ENCODE measurements around the gene ANTXRL.

The ANTXRL gene

DNA sequence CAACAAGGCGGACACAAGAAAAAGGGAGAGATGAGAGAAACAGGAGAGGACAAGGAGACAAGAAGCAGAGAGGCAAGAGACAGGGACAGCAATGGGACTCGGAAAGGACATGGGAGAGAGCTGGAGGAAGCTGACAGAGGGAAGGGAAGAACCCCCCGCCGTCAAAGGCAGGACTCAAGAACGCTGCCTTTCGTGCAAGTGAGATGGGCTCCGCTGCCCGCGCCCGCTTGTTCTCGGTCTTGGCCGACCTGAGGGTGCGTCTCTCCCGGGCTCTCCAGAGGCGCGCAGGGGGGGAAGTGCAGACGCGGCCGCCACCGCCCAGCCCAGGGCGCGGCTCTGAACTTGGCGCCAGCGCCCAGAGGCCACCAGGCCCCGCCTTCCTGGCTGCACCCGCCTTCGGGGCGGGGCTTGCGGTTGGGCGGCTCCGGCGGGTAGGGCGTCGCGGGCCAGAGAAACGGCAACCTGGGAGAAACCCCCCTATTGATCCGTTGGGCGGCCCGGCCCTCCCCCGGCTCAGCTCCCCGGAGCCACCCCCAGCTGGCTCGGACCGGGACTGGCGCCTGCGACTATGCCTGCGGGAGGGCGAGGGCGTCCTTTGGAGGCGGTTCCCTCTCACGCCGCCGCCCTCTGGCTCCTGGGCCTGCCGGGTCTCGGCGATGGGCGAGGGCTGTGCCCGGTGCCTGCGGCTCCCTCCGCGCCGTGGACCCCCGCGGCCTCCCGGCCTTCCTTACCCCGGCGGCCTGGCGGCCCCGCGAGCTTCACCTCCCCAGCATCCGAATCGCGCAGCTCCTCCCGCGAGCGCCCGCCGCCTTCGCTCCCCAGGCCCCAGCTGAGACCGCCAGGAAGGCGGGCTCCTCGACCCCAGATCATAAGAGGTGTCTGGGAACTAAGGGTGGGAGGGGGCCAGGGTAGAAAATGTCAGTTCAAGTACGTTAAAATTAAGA is 2.2 kb upstream of the ANTXRL start:
- Histone ChIP-seq H3K9me3 (ENCODE audit: control insufficient read depth, low read length) (no peaks in the 10 kb centered on the region), H3K27me3 (replicated peaks; ENCODE audit: control insufficient read depth, insufficient read depth, low read length) (peaks cover 11% of the 10 kb centered on the region), H3K36me3 (ENCODE audit: control insufficient read depth, insufficient read depth, low read length, severe bottlenecking) (no peaks in the 10 kb centered on the region), H3K4me1 (ENCODE audit: control insufficient read depth, insufficient read depth, low read length) (peaks cover 4% of the 10 kb centered on the region), H3K9ac (ENCODE audit: low read length) (peak overlapping the region; percentile 78), H3K4me3 (ENCODE audit: low read length) (peak overlapping the region; percentile 81)
- peak; percentile 89 for DNase-seq (ENCODE audit: low read depth)

DNA sequence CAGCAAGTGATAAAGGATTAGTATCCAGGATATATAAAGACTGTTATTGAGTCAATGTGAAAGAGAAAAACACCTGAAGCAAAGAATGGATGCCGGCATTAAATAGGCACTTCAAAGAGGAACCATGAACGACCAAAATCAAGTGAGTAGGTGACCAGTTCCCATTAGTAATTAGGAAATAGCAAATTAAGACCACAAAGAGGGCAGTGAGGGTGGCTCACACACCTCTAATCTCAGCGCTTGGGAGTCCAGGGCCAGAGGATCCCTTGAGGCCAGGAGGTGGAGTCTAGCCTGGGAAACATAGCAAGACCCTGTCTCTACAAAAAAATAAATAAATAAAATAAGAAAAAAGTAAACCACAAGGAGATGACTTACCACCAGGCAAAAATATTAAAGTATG is 1.5 kb upstream of the ANTXRL start:
- H3K4me3 ChIP-seq (ENCODE audit: low read length), result peak overlapping the region; percentile 81
- no peak for DNase-seq (ENCODE audit: low read depth)
- no peak overlapping the region for H3K9ac ChIP-seq (ENCODE audit: low read length)
- no peaks in the 10 kb centered on the region for H3K36me3 ChIP-seq (ENCODE audit: control insufficient read depth, insufficient read depth, low read length, severe bottlenecking)
- peaks cover 11% of the 10 kb centered on the region for H3K27me3 ChIP-seq (replicated peaks; ENCODE audit: control insufficient read depth, insufficient read depth, low read length)
- peaks cover 4% of the 10 kb centered on the region for H3K4me1 ChIP-seq (ENCODE audit: control insufficient read depth, insufficient read depth, low read length)
- no peaks in the 10 kb centered on the region for H3K9me3 ChIP-seq (ENCODE audit: control insufficient read depth, low read length)

DNA sequence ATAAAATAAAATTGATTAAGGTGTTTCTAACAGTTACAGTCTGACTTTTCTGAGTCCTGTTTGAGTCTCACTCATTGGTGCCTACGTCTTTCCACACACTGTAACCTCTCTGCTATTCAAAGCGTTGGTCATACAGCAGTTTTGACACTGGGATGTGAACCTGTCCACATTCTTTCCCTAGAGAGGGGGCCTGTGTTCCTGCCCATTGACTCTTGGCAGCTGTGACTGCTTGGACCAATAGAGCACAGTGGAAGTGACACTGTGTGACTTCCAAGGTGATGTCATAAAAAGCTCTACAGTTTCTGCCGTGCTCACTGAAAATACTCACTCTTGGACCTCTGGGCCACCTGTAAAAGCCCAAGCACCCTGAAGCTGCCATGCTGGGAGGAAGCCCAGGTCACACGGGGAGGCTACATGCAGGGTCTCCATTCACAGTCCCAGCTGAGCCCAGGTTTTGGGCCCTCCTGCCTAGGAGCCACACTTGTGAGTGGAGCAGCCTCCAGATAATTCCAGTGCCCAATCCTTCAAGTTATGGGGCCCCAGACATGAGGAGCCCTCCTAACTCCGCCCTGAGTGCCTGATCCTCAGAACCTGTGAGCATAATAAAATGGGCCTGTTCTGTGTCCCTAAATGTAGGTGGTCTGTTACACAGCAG is 704 bp upstream of the ANTXRL start:
- Histone ChIP-seq H3K9me3 (ENCODE audit: control insufficient read depth, low read length) (no peaks in the 10 kb centered on the region), H3K4me1 (ENCODE audit: control insufficient read depth, insufficient read depth, low read length) (peaks cover 4% of the 10 kb centered on the region), H3K9ac (ENCODE audit: low read length) (no peak overlapping the region), H3K27me3 (replicated peaks; ENCODE audit: control insufficient read depth, insufficient read depth, low read length) (peaks cover 11% of the 10 kb centered on the region), H3K4me3 (ENCODE audit: low read length) (no peak overlapping the region), H3K36me3 (ENCODE audit: control insufficient read depth, insufficient read depth, low read length, severe bottlenecking) (no peaks in the 10 kb centered on the region)
- no peak for DNase-seq (ENCODE audit: low read depth)

DNA sequence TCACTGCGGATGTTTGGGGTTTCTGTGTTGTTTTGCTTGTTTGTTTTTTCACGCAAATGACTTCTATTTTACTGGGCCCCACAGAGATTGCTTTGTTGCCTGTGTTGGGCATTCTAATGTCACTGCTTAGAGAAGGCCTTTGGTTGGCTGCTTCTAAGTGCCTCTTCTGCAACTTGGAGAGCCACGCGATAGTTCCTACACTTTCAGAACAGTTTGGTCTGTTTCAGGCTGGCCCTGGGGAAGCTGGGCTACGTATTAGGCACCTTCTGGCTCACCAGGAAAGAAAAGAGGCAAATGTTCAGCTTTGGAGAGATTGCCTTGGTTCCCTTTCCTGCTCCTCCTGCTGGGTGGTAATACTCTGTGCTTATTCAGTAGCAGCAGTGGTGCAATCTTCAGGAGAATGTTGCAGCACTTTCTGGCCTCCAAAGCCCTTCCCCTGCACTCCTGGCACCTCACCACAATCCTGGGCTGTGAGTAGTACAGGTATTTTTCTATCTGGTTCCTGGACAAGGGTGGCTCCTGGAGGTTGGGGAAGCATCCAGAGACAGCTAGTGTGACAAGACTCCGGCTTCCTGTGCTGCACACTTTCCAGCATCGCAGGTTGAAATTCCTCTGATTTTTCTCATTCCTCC is 1.2 kb downstream of the ANTXRL start:
- Histone ChIP-seq H3K36me3 (ENCODE audit: control insufficient read depth, insufficient read depth, low read length, severe bottlenecking) (no peaks in the 10 kb centered on the region), H3K4me1 (ENCODE audit: control insufficient read depth, insufficient read depth, low read length) (peaks cover 4% of the 10 kb centered on the region), H3K4me3 (ENCODE audit: low read length) (no peak overlapping the region), H3K27me3 (replicated peaks; ENCODE audit: control insufficient read depth, insufficient read depth, low read length) (peaks cover 27% of the 10 kb centered on the region), H3K9me3 (ENCODE audit: control insufficient read depth, low read length) (no peaks in the 10 kb centered on the region), H3K9ac (ENCODE audit: low read length) (no peak overlapping the region)
- no peak for DNase-seq (ENCODE audit: low read depth)

DNA sequence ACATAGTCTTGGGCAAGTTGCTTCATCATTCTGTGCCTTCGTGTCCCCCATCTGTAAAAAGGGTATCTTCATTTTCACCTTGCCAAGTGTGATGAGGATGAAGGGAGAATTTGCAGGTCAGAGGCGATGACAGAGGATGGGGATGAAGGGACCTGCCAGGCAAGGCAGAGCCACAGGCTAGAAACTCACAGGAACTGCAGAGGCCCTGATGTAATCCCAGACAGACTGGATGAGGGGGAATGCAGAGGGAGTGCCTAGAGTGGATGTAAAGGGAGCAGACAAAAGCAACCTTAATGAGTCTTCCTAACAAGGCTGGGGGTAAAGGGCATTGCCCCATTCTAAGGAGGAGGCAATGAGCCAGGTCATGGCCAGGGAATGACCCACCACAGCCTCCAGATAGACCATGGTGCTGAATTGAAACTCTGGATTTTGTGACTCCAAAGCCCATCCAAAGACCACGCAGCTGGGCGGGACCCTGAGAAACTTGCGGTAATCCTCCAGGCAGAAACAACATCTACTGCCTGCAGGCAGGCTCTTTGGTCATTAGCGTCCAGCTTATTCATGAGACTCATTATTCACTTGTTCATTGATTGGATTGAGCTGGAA is 1.9 kb downstream of the ANTXRL start:
- no peaks in the 10 kb centered on the region for H3K9me3 ChIP-seq (ENCODE audit: control insufficient read depth, low read length)
- no peaks in the 10 kb centered on the region for H3K36me3 ChIP-seq (ENCODE audit: control insufficient read depth, insufficient read depth, low read length, severe bottlenecking)
- peaks cover 4% of the 10 kb centered on the region for H3K4me1 ChIP-seq (ENCODE audit: control insufficient read depth, insufficient read depth, low read length)
- DNase-seq (ENCODE audit: low read depth), result no peak
- no peak overlapping the region for H3K4me3 ChIP-seq (ENCODE audit: low read length)
- H3K27me3 ChIP-seq (replicated peaks; ENCODE audit: control insufficient read depth, insufficient read depth, low read length), result peaks cover 28% of the 10 kb centered on the region
- H3K9ac ChIP-seq (ENCODE audit: low read length), result no peak overlapping the region

DNA sequence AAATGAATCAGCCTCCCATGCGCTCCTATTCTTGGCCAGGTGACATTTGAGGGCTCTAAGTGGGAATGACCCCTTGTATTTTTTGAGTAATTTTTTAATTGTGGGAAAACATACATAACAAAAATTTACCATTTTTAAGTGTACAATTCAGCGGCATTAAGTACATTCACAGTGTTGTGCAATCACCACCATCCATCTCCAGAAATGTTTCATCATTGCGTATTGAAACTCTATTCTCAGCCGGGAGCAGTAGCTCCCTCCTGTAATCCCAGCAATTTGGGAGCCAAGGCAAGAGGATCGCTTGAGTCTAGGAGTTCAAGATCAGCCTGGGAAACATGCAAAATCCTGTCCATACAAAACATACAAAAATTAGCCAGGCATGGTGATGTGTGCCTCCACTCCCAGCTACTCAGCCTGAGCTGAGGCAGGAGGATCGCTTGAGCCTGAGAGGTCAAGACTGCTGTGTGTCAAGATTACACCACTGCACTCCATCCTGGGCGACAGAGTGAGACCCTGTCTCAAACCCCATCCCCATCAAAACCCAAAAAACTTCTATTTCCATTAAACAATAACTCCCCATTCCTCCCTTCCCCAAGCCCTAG is 2.5 kb downstream of the ANTXRL start:
- Histone ChIP-seq H3K9me3 (ENCODE audit: control insufficient read depth, low read length) (no peaks in the 10 kb centered on the region), H3K4me3 (ENCODE audit: low read length) (no peak overlapping the region), H3K36me3 (ENCODE audit: control insufficient read depth, insufficient read depth, low read length, severe bottlenecking) (no peaks in the 10 kb centered on the region), H3K27me3 (replicated peaks; ENCODE audit: control insufficient read depth, insufficient read depth, low read length) (peaks cover 26% of the 10 kb centered on the region), H3K9ac (ENCODE audit: low read length) (no peak overlapping the region), H3K4me1 (ENCODE audit: control insufficient read depth, insufficient read depth, low read length) (no peaks in the 10 kb centered on the region)
- DNase-seq (ENCODE audit: low read depth), result no peak

DNA sequence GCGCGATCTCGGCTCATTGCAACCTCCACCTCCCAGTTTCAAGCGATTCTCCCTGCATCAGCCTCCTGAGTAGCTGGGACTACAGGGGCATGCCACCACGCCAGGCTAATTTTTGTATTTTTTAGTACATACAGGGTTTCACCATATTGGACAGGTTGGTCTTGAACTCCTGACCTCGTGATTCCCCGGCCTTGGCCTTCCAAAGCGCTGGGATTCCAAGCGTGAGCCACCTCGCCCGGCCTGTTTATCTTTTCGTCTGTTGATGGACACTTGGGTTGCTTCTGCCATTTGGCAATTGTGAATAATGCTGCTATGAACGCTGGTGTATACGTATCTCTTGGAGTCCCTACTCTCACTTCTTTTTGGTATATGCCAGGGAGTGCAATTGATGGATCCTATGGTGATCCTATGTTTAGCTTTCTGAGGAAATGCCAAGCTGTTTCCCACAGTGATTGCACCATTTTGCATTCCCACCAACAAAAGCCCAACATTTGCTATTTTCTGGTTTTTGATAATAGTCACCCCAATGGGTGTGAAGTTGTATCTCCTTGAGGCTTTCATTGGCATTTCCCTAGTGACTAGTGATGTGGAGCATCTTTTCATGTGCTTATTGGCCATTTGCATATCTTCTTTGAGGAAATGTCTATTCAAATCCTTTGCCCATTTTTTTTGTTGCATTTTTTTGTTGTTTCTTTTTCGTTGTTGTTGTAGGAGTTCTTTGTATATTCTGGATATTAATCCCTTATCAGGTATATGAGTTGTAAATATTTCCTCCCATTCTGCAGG is 3.5 kb downstream of the ANTXRL start:
- no peaks in the 10 kb centered on the region for H3K36me3 ChIP-seq (ENCODE audit: control insufficient read depth, insufficient read depth, low read length, severe bottlenecking)
- DNase-seq (ENCODE audit: low read depth), result no peak
- no peak overlapping the region for H3K9ac ChIP-seq (ENCODE audit: low read length)
- H3K4me1 ChIP-seq (ENCODE audit: control insufficient read depth, insufficient read depth, low read length), result no peaks in the 10 kb centered on the region
- H3K27me3 ChIP-seq (replicated peaks; ENCODE audit: control insufficient read depth, insufficient read depth, low read length), result peaks cover 32% of the 10 kb centered on the region
- H3K4me3 ChIP-seq (ENCODE audit: low read length), result no peak overlapping the region
- no peaks in the 10 kb centered on the region for H3K9me3 ChIP-seq (ENCODE audit: control insufficient read depth, low read length)

DNA sequence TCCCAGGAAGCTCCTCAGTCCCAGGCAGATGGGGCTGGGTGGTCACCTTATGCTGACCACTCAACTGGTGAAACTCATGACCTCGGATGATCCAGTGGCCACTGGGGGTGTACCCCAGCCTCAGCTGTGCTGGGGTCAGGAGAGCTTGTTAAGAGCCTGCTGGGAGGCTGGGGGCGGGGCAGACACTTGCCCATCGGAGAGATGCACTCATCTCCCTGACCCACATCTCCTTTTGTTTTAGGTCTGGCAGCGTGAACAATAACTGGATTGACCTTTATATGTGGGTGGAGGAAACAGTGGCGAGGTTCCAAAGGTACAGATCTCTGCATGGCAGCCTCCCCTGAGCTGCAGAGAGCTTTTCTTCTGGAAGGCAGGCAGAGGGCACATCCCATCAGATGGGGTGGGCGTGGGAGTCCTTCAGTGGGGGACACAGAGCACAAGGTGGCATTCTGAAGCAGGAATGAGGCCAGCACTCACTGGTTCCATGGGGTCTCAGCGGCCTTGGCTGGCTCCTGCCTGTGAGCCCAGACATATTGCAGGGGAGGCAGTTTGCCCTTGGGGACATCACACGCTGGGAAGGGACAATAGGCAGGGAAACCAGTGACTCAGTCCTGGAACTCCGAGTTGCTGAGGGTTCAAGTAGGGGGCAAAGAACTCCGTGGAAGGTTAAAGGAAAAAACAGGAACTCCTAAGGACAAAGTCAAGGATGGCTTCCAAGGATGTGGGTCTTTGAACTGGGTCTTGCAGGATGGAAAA is 5.2 kb downstream of the ANTXRL start:
- H3K36me3 ChIP-seq (ENCODE audit: control insufficient read depth, insufficient read depth, low read length, severe bottlenecking), result no peaks in the 10 kb centered on the region
- no peaks in the 10 kb centered on the region for H3K9me3 ChIP-seq (ENCODE audit: control insufficient read depth, low read length)
- no peak overlapping the region for H3K4me3 ChIP-seq (ENCODE audit: low read length)
- peaks cover 32% of the 10 kb centered on the region for H3K27me3 ChIP-seq (replicated peaks; ENCODE audit: control insufficient read depth, insufficient read depth, low read length)
- no peaks in the 10 kb centered on the region for H3K4me1 ChIP-seq (ENCODE audit: control insufficient read depth, insufficient read depth, low read length)
- H3K9ac ChIP-seq (ENCODE audit: low read length), result no peak overlapping the region
- no peak for DNase-seq (ENCODE audit: low read depth)

DNA sequence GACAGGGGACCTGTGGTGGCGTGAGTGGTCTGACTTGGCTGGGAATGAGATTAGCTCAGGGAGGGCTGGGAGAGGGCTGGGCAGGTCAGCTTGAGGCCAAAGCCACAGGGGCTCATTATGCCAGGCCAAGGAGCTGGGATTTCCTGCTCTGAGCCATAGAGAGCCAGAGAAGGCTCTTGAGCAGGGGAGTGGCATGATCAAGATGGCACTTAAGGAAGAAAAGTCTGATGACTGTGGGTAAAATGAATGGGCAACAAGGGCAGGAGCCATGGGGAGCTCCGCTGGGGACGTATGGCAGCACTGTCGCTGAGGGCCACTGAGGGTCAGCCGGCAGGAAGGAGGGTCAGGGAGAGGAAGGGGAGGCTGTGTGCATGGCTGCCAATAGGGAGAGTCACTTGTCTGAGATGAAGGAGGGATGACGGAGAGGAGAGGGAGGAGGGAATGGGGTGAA is 5.8 kb downstream of the ANTXRL start:
- H3K27me3 ChIP-seq (replicated peaks; ENCODE audit: control insufficient read depth, insufficient read depth, low read length), result peaks cover 32% of the 10 kb centered on the region
- no peaks in the 10 kb centered on the region for H3K36me3 ChIP-seq (ENCODE audit: control insufficient read depth, insufficient read depth, low read length, severe bottlenecking)
- no peaks in the 10 kb centered on the region for H3K4me1 ChIP-seq (ENCODE audit: control insufficient read depth, insufficient read depth, low read length)
- no peak overlapping the region for H3K9ac ChIP-seq (ENCODE audit: low read length)
- no peak overlapping the region for H3K4me3 ChIP-seq (ENCODE audit: low read length)
- H3K9me3 ChIP-seq (ENCODE audit: control insufficient read depth, low read length), result no peaks in the 10 kb centered on the region
- DNase-seq (ENCODE audit: low read depth), result no peak

DNA sequence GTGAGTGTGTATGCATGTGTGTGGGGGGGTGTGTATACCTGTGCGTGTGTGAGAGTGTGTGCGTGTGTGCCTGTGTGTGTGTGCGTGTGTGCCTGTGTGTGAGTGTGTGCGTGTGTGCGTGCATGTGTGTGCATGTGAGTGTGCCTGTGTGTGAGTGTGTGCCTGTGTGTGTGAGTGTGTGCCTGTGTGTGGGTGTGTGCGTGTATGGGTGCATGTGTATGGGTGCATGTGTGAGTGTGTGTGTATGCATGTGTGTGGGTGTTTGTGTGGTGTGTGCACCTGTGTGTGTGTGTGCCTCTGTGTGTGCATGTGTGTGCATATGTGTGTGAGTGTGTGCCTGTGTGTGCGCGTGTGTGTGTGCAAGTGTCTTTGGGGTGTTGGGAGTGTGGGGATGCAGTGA is 6.4 kb downstream of the ANTXRL start:
- Histone ChIP-seq H3K4me3 (ENCODE audit: low read length) (no peak overlapping the region), H3K9me3 (ENCODE audit: control insufficient read depth, low read length) (no peaks in the 10 kb centered on the region), H3K9ac (ENCODE audit: low read length) (no peak overlapping the region), H3K27me3 (replicated peaks; ENCODE audit: control insufficient read depth, insufficient read depth, low read length) (peaks cover 32% of the 10 kb centered on the region), H3K4me1 (ENCODE audit: control insufficient read depth, insufficient read depth, low read length) (no peaks in the 10 kb centered on the region), H3K36me3 (ENCODE audit: control insufficient read depth, insufficient read depth, low read length, severe bottlenecking) (no peaks in the 10 kb centered on the region)
- no peak for DNase-seq (ENCODE audit: low read depth)

Measured in adipocyte (in vitro differentiated cells).